Stimulated activated CD4-positive, alpha-beta T cell treated with anti-CD3 and anti-CD28 coated beads, Interleukin-4, amount 100 ng/mL, for 48 hours (primary cell): Measurements from ENCODE around the gene CWF19L1.
"Not testable (repeated sequence)": the region's sequence is repeated elsewhere in the genome, so short reads cannot be mapped to it uniquely, and the experiment has no call there.

Experiments
- DNase-seq, 2 donors: peaks; one replicate each; pipeline ENCODE4 v3.0.0-alpha.2; 2020; ENCODE audit warnings: low read depth in 2 of 2

The CWF19L1 gene

DNA sequence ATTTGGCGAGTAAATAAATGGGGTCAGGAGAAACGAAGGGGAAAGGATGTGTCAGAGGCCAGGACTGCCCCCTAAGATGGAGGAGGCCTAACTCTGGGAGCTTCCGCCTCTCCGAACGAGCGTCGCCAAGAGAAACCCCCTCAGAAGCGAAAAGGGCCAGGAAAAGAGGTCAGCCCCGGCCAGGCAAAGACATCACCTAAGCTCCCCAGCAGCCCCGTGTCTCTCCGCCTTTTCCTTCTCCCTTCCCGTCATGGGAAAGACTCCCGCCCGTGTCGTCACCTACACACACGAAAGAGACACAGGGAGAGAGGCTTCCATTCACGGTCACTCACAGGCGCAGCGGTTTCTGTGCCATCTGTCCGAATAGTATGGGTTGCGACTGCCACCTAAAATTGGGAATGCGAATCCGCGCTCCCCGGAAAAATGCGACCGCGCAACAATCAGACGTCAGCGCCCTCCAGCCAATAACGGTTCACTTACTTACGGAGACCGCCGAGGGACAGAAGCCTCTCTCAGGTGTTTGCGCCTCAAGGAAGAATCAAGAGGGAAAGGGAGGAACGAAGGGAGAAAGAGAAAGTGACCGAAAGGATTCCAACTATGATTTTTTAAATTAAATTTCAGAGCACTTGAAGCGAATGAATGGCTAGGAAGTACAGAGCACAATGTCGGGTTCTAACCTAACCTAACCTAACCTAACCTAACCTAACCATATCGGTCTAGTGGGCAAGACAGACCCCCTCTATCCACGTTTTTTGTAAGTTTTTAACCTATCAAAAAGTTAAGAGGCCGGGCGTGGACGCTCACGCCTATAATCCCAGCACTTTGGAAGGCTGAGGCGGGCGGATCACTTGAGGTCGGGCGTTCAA is at the start of gene CWF19L1:
TSS of gene CWF19L1 (minus strand) at position 400 of the 866 bp plus-strand sequence. CDS start at position 355, 45 bp downstream.
- DNase-seq = peak; percentile 54 to 68

GRCh38 chr10:100315615-100316014 is 48.2 kb upstream of the CWF19L1 start:
- no peak for DNase-seq

DNA sequence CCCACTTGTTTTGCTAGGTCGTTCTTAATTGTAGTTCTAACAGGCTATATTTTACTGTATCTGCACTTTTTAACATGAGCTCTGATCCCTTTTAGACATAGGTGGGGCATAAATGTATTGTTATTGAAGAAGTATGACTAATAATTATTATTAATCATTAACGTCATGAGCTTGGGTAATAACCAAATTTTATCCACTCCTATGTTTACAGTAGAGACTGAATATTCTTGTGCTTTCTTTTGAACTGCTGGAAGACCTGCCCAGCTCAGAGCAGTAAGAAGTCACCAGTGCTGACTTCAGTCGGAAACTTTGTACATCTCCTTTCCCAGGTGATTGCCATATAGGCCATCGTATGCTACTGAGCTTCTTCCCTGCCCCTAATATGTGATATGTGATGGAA is 43.9 kb upstream of the CWF19L1 start:
- no peak for DNase-seq

- no peak for DNase-seq
Measured at GRCh38 chr10:100307684-100308083, 40.2 kb upstream of the CWF19L1 start.

DNA sequence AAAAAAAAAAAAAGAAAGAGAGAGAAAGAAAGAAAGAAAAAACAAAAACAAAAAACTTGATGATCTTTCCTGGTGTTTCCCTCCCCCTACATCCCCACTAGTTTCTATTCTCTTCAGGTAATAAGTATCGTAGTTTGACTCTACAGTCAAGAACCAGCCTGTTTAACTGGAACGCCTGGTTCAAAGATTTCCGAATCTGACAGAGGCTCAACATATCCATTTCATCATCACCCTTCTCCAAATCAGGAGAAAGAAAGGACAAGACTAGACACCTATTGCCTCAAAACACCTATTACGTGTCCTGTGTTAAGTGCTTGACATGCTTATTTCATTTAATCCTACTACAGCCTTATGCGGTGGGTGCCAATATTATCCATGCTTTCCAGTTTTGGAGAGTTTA is 39.4 kb upstream of the CWF19L1 start:
- DNase-seq = no peak

- DNase-seq = no peak
Measured at GRCh38 chr10:100304414-100304813, 37.0 kb upstream of the CWF19L1 start.

- no peak for DNase-seq
Measured at GRCh38 chr10:100303724-100304319, 36.4 kb upstream of the CWF19L1 start.

DNA sequence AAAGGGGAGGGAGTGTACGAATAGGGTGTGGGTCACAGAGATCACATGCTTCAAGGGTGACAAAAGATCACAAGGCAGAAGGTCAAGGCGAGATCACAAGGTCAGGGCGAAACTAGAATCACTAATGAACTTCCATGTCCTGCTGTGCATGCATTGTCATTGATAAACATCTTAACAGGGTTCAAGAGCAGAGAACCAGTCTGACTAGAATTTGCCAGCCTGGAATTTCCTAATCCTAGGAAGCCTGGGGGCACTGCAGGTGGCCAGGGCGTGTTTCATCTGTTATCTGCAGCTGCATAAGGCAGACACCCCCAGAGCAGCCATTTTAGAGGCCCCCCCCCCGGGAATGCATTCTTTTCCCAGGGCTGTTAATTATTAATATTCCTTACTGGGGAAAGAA is 33.7 kb upstream of the CWF19L1 start:
- not testable (repeated sequence) for DNase-seq

- DNase-seq = no peak
Measured at GRCh38 chr10:100297242-100297641, 29.8 kb upstream of the CWF19L1 start.

- no peak for DNase-seq
Measured at GRCh38 chr10:100293066-100293465, 25.6 kb upstream of the CWF19L1 start.

GRCh38 chr10:100292300-100292699 is 24.9 kb upstream of the CWF19L1 start:
- not testable (repeated sequence) for DNase-seq

DNA sequence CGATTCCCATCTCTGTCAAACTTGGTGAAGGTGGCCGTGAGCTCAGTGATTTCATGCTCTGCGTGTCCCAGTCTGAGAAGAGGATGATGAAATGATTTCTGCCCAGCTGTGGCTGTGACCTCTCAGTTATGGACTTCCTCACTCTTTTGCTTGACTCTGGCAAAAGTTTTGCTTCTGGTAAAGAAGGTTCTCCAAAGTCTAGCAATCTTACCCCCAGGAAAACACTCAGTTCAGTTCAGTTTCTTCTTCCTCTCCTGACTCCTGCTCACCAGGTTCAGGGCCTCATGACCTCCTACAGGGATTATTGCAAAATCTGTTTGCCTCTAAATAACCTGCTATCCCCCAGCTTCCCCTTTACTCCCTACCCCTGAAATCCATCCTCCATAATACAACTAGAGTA is 23.9 kb upstream of the CWF19L1 start:
- DNase-seq = no peak

GRCh38 chr10:100289641-100290040 is 22.2 kb upstream of the CWF19L1 start:
- DNase-seq = no peak

- no peak for DNase-seq
Measured at GRCh38 chr10:100288196-100288595, 20.8 kb upstream of the CWF19L1 start.

DNA sequence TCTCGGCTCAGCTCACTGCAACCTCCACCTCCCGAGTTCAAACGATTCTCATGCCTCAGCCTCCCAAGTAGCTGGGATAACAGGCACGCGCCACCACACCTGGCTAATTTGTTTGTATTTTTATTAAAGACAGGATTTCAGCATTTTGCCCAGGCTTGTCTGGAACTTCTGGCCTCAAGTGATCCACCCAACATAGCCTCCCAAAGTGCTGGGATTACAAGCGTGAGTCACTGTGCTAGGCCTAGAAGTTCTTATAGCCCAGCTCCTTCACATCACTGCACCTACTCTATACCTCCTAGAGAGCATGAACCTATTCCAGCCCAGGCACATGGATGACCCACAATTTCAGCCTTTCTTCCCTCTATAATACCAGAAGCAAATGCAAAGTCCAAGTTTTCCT is 20.3 kb upstream of the CWF19L1 start:
- no peak for DNase-seq

- peak; percentile 78 to 81 for DNase-seq
Measured at GRCh38 chr10:100286051-100287033, 18.9 kb upstream of the CWF19L1 start, which contains the start of gene BLOC1S2. Gene BLOC1S2, minus strand, starts transcription at chr10:100286680. Its CDS starts 21 bp downstream, at chr10:100286659.

GRCh38 chr10:100285326-100285725 is 17.9 kb upstream of the CWF19L1 start:
- not testable (repeated sequence) for DNase-seq

- DNase-seq = no peak
Measured at GRCh38 chr10:100282907-100283306, 15.5 kb upstream of the CWF19L1 start.

GRCh38 chr10:100276971-100277370 is 9.5 kb upstream of the CWF19L1 start:
- not testable (repeated sequence) for DNase-seq

- DNase-seq = no peak
Measured at GRCh38 chr10:100265821-100266485, 1.5 kb downstream of the CWF19L1 start.

- DNase-seq = no peak
Measured at GRCh38 chr10:100254191-100254590, 13.2 kb downstream of the CWF19L1 start.
